ENCODE measurements around the gene CRYGB. TPM values are rescaled to one million over a fixed set of nuclear protein-coding genes. Genes with fewer than 3 reads are reported as not detected.
"Not testable (repeated sequence)": the region's sequence is repeated elsewhere in the genome, so short reads cannot be mapped to it uniquely, and the experiment has no call there.

The CRYGB gene
- total RNA-seq, 2 donors from 2014 or later: not detected

- DNase-seq: no peak
- intact Hi-C loops (cut with DNase I, micrococcal nuclease): no loop called here
- peak; percentile 52 for ATAC-seq
These were observed 20.7 kb downstream of the CRYGB start for GRCh38 chr2:208125251-208125650.

- DNase-seq; intact Hi-C loops (cut with DNase I, micrococcal nuclease); ATAC-seq: not testable (repeated sequence)
These were observed 21.8 kb downstream of the CRYGB start, which contains the start of gene CRYGD for GRCh38 chr2:208124013-208124715. CRYGD (minus strand) TSS chr2:208124524; CDS start chr2:208124473, 51 bp downstream.

- DNase-seq (no peak), ATAC-seq (no peak)
- intact Hi-C loops (cut with DNase I, micrococcal nuclease): no loop called here
These were observed 23.7 kb downstream of the CRYGB start for GRCh38 chr2:208122248-208122647.

GRCh38 chr2:208118918-208119317, 27.0 kb downstream of the CRYGB start:
- intact Hi-C loops (cut with DNase I, micrococcal nuclease): no loop called here
- ATAC-seq (no peak), DNase-seq (no peak)

- ATAC-seq; intact Hi-C loops (cut with DNase I, micrococcal nuclease); DNase-seq: not testable (repeated sequence)
These were observed 28.6 kb downstream of the CRYGB start for GRCh38 chr2:208117390-208117789.

GRCh38 chr2:208112969-208113368, 33.0 kb downstream of the CRYGB start:
- DNase-seq (no peak), ATAC-seq (no peak)
- intact Hi-C loops (cut with DNase I, micrococcal nuclease): no loop called here

GRCh38 chr2:208112273-208112745, 33.6 kb downstream of the CRYGB start:
- ATAC-seq; intact Hi-C loops (cut with DNase I, micrococcal nuclease); DNase-seq: not testable (repeated sequence)

- intact Hi-C loops (cut with DNase I, micrococcal nuclease): no loop called here
- DNase-seq (no peak), ATAC-seq (no peak)
These were observed 42.3 kb downstream of the CRYGB start for GRCh38 chr2:208103616-208104015.

- ATAC-seq (peak; percentile 70), DNase-seq (no peak)
- intact Hi-C loops (cut with DNase I, micrococcal nuclease): no loop called here
These were observed 44.0 kb downstream of the CRYGB start for GRCh38 chr2:208101716-208102631.

GRCh38 chr2:208099682-208100470, 46.1 kb downstream of the CRYGB start:
- DNase-seq (no peak), ATAC-seq (no peak)
- intact Hi-C loops (cut with DNase I, micrococcal nuclease): no loop called here

GRCh38 chr2:208098701-208099100, 47.3 kb downstream of the CRYGB start:
- DNase-seq; intact Hi-C loops (cut with DNase I, micrococcal nuclease); ATAC-seq: not testable (repeated sequence)

GRCh38 chr2:208098267-208098666, 47.7 kb downstream of the CRYGB start:
- ATAC-seq (no peak), DNase-seq (no peak)
- intact Hi-C loops (cut with DNase I, micrococcal nuclease): no loop called here

- no peak for ATAC-seq
- intact Hi-C loops (cut with DNase I, micrococcal nuclease): no loop called here
- no peak for DNase-seq
These were observed 48.2 kb downstream of the CRYGB start for GRCh38 chr2:208097801-208098200.

GRCh38 chr2:208097313-208097712, 48.6 kb downstream of the CRYGB start:
- ATAC-seq (no peak), DNase-seq (no peak)
- intact Hi-C loops (cut with DNase I, micrococcal nuclease): no loop called here

- intact Hi-C loops (cut with DNase I, micrococcal nuclease): no loop called here
- no peak for ATAC-seq
- DNase-seq: no peak
These were observed 49.9 kb downstream of the CRYGB start for GRCh38 chr2:208096080-208096479.

- intact Hi-C loops (cut with DNase I, micrococcal nuclease): no loop called here
- ATAC-seq (no peak), DNase-seq (no peak)
These were observed 52.8 kb downstream of the CRYGB start for GRCh38 chr2:208093128-208093527.

All from left colon (tissue), 2 donors.